Astrocyte (in vitro differentiated cells and primary cell): ENCODE measurements around the gene TMEM18.

Source experiments
- EZH2 ChIP-seq: IDR thresholded peaks from 2 replicates; pipeline ENCODE4 v1.6.1; 2012; ENCODE audit warnings: mild to moderate bottlenecking, low read length, inconsistent platforms; ENCODE audit not compliant: insufficient read depth
- TF ChIP-seq, protein P1 (sequence below): IDR thresholded peaks from 2 replicates; pipeline ENCODE4 v1.5.1; 2011; ENCODE audit warnings: low read depth, mild to moderate bottlenecking, inconsistent platforms, low read length, moderate library complexity; ENCODE audit not compliant: insufficient read depth

DNA sequence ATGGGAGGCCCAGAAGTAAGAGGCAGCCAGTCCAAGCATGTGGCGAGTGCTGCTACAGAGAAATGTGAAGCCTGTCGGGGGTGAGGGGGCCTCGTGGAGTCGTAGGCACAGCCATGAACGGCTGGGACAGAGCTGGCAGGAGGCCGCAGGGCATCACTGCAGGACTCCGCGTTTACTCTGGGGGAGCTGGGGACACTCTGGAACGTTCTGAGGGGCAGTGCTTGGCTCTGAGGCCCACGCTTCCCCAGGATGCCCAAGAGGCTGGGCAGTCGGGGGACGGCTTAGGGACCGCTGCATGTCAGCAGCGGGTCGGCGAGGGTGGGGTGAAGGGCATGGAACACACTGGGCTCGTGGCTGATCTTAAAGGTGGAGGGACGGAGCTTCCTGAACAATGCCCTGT, 6.6 kb downstream of the TMEM18 start:
- TF ChIP-seq, protein P1, sequence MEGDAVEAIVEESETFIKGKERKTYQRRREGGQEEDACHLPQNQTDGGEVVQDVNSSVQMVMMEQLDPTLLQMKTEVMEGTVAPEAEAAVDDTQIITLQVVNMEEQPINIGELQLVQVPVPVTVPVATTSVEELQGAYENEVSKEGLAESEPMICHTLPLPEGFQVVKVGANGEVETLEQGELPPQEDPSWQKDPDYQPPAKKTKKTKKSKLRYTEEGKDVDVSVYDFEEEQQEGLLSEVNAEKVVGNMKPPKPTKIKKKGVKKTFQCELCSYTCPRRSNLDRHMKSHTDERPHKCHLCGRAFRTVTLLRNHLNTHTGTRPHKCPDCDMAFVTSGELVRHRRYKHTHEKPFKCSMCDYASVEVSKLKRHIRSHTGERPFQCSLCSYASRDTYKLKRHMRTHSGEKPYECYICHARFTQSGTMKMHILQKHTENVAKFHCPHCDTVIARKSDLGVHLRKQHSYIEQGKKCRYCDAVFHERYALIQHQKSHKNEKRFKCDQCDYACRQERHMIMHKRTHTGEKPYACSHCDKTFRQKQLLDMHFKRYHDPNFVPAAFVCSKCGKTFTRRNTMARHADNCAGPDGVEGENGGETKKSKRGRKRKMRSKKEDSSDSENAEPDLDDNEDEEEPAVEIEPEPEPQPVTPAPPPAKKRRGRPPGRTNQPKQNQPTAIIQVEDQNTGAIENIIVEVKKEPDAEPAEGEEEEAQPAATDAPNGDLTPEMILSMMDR, result no peak
- TF ChIP-seq EZH2, result no peak
